GOT3 (cell line): ENCODE data around the gene EMILIN2.

ENCODE experiments used
- DNase-seq: peaks from one replicate; lab custom pipeline; 2025; ENCODE audit warnings: mixed read lengths; lab: John Stamatoyannopoulos, UW

Gene EMILIN2

DNA sequence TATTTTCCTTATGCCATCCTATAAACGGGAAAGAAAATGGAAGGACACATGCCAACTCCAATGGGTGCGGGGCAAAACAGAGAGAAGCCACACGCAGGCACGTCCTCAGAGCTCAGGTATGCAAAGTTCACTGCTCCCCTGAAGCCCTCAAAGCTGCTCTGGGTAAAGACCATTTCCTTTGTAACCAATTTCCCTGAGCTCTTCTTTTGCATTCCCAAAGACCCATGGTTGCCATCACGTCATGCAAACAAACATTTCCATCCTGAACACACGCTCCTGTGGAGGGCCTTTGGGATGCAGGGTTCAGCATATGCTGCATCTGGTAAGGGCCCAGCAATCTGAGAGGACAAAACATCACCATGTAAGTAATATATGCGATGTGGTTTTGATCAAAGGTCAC lies 69.4 kb downstream of the EMILIN2 start:
- no peak for DNase-seq

DNA sequence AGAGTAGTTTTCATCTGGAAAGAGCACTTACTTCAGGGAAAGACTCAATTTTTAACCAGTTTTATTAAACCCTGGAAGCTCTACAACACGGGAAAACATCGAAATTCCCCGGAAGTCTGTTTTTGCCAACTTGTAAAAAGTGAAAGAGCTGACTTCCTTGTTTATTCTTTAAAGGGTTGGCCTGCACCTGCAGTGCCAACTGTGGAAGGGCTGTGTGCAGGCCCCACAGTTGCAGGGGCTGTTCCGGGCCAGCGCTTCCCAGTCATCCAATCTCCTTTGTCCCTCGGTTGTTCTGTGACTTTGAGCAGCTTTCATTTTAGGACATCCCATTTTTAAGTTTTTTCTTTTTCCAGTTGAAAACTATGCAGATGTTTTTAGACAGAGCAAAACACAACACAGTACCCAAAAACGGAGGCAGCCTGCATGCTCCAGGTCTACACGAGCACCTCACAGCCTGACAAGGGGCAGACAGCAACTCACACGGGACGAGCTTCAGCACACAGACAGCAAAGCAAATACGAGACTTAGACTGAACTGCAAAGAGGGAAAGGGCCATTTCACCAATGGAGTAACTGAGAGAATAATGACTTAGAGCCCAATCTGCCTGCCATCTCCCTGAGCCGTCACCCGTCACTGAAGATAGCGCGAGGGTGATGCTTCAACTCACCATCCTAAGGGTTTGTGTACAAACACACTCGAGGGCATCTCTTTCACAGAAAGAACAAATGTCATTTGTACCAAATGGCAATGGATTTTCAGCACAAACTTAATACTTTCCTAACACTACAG lies 70.6 kb downstream of the EMILIN2 start:
- no peak for DNase-seq

DNA sequence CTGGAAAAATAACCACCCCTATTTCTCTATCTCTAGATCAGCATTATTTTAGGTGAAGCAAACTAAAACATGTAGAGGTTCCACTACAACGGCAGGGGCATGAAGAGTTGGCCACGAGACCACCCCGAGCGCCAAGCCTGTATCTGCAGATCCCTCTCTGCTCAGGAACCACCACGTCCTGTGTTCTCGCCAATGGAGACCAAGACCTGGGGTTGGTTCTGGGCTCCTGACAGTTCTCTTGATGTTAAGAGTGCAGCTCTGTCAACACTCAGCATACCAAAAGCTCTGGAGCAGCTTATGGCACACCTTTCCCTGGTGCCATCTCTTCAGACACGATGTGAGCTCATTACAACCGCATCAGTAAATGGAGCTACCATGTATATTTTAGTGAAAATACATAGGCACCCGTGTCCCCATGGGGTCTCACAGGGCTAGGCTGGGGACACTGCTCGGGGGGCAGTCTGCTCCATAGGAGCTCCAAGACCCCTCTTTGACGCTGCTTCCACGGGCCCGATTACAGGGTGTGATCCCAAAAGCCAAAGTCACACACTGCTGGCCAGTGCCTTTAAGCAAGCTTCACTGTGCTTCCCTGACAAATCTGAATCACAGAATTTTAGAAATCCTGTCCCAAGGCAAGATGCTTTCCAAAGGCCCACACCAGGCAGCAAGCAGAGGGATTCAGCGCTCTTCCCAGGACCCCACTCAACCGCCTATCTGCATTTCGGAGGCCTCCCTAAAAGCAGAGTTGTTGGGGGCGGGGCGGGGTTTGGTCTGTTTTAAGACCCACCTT lies 72.2 kb downstream of the EMILIN2 start:
- no peak for DNase-seq

DNA sequence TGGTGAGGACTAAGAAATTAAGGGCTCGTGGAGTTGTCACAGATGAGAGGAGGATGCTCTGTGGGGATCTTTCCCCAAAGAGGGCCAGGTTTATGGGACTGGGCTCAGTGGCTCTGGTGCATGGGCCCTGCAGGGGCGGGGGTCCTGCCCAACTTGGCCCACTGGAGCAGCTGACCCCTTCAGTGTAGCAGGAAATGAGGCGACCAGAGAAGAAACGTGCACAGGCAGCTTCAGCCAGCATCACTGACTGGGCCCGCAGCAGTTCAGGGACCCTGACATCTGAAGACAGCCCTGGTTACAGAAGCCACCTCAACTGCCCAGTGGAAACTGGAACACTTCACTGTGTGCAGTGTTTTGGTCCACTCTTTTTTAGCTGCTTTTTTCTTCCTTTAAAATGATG lies 72.8 kb downstream of the EMILIN2 start:
- no peak for DNase-seq

DNA sequence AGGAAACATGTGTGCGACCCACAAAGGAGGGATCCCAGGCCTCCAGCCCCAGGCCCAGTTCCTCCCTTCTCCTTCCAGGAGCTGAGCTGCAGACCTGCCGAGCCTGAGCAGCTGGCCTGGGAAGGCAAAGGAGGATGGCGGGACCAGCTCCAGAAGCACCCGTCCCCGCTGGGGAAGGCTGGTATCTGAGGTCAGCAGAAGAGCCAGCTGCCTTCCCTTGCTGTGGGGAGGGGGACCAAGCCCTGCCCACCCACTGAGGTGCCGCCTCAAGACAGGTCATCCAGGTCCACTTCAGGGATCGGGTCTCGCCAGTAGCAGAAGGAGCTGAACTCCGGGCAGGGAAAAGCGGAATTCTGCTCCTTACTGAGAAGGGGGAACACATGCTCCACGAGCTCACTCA lies 73.2 kb downstream of the EMILIN2 start:
- no peak for DNase-seq

DNA sequence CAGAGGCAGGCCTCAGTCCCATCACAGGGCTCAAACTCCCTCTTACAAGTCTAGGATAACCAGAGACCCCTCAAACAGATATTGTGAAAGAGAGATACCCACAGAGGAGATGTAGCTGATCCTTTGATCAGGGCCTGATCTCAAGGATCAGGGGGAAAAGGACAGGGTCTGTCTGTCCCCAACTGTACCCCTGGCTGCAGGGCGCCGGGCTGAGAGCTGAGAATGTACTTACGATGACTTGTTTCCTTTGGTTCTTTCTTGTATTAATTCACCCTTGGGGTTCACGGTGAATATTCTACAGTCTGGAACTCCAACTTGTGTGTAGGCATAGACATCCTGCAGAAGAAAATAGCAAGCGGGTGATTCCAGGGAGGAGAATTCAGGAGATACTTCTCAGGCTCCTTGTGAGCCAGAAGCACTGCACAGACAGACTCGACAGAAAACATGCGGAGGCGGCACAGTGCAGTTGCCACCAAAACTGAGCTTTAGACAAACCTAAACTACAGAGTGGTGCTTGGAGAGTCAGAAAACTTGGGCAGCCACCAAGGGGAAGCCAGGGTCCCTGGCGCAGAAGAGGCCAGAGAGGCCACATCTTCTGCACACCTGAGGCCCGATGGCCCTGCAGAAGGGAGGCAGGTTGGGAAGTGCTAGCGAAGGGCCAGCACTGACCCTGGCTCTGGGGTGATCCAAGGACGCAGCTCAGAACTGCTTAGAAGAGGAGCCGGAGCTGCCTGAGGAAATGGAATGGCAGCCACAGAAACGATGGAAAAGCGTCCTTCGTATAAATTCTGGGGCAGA lies 73.9 kb downstream of the EMILIN2 start:
- no peak for DNase-seq

DNA sequence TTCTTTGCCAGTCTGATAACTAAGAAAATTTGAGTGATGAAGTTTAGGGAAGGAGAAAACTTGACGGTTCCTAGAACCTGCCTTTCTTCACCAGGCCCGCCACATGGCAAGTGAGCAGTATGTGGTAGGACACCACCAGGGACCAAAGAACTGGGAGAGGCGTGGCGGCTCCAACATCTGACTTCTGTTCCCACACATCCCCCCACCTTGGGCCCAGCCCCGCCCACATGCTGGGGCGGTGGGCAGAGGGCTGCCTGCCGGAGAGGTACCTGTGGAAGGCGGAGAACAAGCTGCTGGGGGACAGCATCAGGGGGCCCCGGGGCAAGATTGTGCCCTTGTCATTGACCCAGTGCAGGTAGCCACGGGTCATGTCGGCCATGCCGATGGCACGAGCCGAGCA lies 75.0 kb downstream of the EMILIN2 start:
- no peak for DNase-seq

DNA sequence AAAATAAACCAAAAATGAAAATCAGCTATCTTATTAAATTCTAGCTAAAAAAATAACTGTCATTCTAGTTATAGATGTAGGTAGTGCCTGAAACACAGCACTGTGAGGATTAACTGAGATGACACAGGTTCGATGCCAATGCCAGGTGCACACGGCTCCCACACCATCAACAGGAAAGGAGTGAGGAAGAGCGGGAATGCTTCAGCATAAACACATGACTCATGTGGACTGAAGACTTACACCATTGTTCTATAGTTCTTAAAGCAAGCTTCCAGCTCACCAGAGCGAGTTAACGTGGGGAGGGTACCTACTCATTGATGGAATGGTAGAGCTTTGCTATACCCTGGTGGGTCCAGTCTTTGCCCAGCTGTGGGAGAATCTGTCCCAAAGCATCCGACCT lies 76.7 kb downstream of the EMILIN2 start:
- no peak for DNase-seq

DNA sequence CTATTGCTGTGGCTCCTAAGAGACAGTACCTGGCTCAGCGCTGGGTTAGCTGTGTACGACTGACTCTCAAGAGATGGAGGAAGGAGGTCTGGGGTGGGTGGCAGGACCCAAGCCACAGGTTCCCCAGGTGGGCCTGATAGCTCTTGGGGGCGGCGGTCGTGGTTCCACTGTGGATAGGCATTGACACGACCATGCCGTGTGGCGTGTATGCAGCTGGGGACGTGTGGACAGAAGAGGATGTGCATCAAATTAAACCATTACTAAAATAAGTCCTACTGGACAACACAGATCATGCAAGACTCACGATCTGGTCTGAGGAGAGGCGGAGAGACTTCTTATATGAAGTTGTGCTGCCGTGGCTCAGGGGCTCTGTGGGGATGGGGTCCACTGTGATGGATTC lies 78.1 kb downstream of the EMILIN2 start:
- no peak for DNase-seq

DNA sequence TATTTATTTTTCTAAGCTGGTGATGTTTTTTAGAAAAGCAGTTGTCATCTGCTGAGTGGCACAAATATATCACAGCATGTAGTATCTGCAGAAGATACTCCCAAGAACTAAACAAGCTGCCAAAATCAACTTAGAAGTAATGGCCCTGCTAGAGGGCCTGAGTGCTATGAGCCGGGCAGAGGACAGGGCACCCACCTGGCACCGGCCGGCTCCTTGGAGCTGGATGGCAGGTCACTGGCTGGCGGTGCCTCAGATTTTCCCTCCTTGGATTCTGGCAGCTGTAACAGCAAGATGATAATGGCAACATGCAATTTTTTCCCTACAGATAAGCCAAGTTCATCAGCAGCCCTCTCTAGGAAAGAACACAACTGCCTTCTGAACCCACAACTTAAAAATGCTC lies 79.7 kb downstream of the EMILIN2 start:
- DNase-seq, result no peak

DNA sequence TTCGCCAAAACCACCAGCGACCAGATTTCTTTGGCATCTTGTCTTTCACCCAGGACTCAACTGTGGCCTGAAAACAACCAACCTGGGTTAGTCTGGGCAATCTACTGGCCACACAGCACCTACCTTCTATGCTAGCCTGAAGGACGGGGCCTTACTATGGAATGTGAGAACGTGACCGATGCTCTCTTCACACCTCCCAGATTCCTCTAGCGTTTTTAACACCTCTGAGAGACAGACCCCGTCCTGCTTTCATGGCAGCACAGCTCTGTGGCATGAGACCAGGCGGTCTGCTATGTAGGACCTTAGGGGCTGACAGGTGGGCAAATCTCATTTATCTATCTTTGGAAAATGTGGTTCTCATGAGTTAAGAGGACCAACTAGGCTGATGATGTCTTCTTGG lies 80.9 kb downstream of the EMILIN2 start:
- DNase-seq, result no peak

DNA sequence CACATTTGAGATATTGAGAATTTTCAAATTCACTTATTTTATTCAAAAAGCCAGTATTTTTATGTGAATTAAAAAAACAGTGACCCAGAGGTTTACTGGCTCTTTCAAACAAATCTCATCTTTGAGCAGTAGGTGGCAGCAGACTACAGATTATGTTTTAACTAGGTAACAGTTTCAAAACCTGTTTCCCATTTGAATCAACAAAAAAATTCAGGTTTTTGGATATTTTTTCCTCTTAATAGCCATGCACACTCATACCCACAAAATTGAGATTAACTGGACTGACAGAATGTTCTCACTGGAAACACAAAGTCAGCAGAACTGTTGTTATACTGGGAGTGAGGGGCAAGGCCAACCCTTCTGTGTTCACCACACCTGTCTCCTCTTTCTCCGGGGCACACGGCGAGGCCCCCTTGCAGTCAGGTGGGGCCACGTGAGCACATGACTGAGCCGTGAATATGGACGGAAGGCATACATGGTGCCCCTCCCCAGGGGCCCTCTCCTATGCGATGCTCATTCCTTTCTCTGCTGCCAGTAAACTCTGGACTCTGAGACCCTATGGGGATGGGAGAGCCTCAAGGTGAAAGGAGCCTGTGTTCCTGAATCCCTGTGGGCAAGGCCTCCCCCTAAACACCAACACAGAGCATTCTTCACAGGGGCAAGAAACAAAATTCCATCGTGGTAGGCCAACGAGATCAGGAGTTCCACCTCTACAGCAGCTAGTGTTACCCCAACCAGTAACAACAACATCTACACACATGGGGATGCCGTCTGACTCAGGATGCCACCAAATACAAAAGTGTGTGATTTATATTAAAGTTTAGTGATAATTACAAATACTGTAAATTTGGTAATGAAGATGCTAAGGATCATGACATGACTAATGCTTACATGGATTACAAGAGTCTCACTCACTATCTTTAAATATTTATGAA lies 85.7 kb downstream of the EMILIN2 start:
- DNase-seq, result no peak

DNA sequence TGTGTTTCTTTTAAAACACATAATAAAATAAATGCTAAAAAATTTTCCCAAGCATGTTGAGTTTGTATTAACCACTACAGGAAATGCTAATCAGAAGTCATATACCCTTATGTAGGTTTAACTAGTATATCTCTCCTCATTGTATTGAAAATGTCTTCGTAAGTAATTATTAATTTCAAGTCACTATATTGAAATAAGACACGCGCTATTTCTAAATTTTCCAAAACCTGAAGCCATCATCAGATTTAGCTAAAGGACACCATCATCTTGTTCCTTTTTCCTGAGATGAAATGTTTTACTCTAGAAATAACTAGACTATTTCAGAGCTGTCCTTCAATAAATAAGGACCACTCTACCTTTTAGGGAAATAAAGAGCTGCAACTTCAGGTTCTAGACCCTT lies 87.2 kb downstream of the EMILIN2 start:
- DNase-seq, result no peak

DNA sequence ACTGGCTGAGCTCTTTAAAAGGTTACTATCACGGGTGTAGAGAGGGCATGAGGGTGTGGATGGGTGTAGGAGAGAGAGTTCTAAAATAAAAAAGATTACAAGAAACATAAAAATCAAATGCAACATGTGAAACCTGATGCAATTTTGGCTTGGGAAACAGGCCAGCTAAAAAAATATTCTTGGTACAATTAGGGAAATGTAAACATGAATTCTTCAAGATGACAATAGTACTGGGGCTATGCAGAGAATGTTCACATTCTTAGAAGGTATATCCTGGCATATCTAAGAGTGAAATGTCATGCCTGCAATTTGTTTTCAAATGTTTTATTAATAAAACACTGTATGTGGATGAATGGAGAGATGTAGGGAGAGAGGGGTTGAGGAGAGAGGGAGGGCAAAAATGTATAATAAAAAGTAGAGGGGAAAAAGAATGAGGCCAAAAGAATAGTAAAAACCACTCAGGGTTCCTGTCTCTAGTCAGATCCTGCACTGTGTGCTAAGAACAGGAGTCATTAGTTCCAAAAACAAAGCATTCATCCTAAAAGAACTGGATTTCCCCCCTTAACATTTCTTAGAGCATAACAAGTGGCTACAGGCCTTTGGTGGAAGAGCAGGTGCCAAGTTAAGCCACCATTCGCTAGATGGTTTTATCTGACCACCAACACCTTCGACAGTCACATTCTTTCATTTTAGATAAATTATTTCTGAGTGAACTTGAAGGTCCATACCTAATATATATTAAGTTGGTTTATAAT lies 88.8 kb downstream of the EMILIN2 start:
- no peak for DNase-seq

DNA sequence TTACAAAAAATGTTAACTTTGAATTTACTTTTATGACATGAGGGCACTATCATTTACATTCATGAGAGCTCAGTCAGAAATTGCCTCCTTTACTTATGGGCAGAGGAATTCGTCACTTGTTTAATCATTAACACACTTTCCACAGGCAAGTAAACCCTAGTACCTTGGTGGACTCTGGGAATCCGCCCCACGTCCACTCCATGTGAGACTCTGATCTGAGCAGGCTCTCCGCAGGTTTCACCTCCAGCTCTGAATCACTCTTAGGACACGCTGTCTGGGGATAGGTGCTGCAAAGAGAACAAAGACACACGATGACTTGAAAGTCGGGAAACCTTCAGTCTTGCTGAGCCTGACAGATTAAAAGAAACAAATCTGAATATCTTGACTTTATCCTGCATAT lies 92.5 kb downstream of the EMILIN2 start:
- DNase-seq, result no peak

DNA sequence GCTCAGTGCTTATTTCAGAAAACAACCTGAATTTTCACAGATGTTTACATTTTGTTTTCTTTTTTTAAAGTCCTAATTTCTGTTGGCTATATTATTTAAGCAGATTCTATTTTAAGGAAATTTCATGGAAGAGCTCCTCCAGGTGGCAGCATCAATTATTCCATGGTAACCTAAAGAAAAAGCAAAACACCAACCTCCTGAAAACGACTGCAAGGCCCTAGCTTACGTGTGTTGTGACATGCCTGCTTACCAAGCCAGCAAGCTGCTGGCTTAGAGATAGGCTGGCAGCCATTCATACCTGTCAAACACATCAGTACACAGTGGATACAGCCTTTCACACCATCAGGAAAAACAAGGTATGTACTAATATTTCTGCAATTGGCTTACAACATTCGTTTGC lies 101.2 kb downstream of the EMILIN2 start:
- DNase-seq, result no peak

DNA sequence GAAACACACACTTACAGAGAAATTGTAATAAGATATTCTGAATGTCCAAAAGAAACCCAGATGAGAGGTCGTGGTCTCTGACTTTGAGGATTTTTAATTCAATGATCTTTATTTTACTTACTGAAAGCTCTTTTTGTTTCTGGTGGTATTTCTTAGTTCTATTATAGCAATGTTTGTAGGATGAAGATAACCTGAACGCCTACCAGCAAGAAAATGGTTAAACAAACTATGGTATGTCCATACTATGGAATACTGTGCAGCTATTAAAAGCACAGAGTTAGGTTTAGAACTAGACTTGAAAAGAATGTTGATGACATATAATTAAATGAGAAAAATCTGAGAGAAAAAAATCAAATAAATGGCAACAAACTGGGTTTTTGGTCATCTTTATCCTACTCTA lies 105.8 kb downstream of the EMILIN2 start:
- no peak for DNase-seq

DNA sequence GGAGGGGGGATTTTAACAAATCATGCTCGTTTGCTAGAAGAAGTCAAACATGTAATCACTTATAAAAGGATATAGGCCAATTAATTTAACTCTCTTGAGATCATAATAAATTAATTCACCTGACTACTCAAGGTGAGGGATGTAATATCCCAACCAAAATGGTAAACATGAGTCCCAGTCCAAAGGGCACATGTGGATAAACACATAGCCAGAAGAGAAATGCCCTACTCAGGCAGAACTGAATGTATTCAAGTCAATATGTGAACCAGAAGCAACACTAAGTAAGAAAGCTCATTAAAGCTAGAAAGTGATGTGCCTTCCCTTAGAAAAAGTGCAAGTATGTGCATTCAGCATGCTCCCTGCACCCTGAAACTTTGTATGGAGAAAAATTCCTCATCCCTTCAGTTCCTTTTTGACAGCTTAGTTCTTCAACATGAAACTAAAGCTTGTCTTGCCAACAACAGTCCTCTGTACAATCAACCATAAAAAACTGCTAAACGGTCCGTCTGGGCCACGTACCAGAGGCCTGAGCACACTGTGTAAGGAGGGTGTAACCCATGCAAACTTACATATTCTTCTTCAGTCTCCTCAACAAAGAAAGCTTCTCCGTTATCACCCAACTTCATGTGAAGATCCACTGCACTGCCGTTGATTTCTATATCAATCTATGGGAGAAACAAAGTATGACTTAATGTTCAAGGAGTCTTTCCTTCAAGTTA lies 107.3 kb downstream of the EMILIN2 start:
- no peak for DNase-seq

DNA sequence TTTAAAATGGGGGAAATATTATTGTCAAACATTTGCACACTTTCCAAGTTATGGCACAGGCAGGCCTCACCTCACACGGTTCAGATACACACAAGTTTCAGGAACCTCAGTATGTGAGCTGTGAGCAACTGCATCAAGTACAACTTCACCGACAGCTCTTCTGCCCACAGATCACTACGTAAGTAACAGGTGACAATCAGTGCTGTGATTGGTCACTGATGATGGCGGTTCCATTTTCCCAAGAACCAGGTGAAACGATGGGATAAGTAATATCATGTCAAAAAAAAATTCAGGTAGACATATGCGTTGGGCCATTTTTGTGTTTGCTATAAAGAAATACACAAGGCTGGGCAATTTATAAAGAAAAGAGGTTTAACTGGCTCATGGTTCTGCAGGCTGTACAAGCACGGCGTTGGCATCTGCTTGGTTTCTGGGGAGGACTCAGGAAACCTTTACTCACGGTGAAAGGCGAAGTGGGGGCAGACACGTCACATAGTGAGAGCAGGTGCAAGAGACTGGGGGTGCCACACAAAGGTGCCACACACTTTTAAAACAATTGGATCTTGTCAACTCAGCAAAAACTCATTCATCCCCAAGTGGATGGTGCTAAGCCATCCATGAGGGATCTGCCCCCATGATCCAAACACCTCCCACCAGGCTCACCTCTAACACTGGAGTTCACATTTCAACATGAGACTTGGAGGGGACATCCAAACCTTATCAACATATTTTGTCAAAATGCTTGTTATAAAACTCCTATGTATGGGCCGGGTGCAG lies 108.3 kb downstream of the EMILIN2 start:
- DNase-seq, result no peak
